B cell (primary cell): ENCODE data around the gene SLC44A1. TPM values are rescaled to one million over a fixed set of nuclear protein-coding genes. Genes with fewer than 3 reads are reported as not detected.

ENCODE experiments used
- ATAC-seq: fragments of 200-7000 bp; cut with Tn5 transposase; one replicate; pipeline ENCODE4 v1.10.0; 2021; ENCODE audit warnings: low read depth, mild to moderate bottlenecking, moderate number of reproducible peaks, moderate library complexity
- CTCF ChIA-PET: fragments of 350-600 bp; sonication (Branson Sonifier 250); formaldehyde crosslinking; loops from one replicate; lab custom pipeline; 2021; ENCODE audit warnings: antibody characterized with exemption, inconsistent platforms; lab: Charles Lee
- POLR2A ChIA-PET: fragments of 350-600 bp; sonication (Branson Sonifier 250); formaldehyde crosslinking; loops from one replicate; lab custom pipeline; 2021; ENCODE audit warnings: antibody characterized with exemption; lab: Charles Lee
- DNase-seq: peaks from one replicate; pipeline ENCODE4 v3.0.0; 2013
- H2AFZ ChIP-seq: 2 replicates; pipeline ENCODE4 v1.6.1; 2012; ENCODE audit warnings: mild to moderate bottlenecking, low read depth, low read length; ENCODE audit not compliant: insufficient read depth, poor library complexity, severe bottlenecking
- H3K27ac ChIP-seq, 2 donors: 1 replicate in 1 of 2; 2 replicates in 1 of 2; pipeline ENCODE4 v1.5.1; 2012 to 2013; ENCODE audit warnings: low read length in 2 of 2, mild to moderate bottlenecking in 2 of 2, moderate library complexity in 1 of 2
- H3K27me3 ChIP-seq, 4 experiments: fragments of 200-600 bp in 1 of 4; sonication (generic) in 1 of 4; replicated peaks in 1 of 4; 1 replicate in 2 of 4; 2 replicates in 2 of 4; pipeline versions ENCODE4 v1.6.1 to v1.7.0; 2013 to 2016; ENCODE audit warnings: low read length in 3 of 4, mild to moderate bottlenecking in 2 of 4, mixed read lengths in 1 of 4, moderate library complexity in 1 of 4; ENCODE audit not compliant: insufficient read depth in 4 of 4, control insufficient read depth in 3 of 4; ENCODE audit errors: control extremely low read depth in 1 of 4
- H3K36me3 ChIP-seq, 2 experiments: replicated peaks in 1 of 2; 1 replicate in 1 of 2; 2 replicates in 1 of 2; pipeline versions ENCODE4 v1.6.1 to v1.7.1; 2013; ENCODE audit warnings: low read length in 1 of 2; ENCODE audit not compliant: insufficient read depth in 2 of 2, control insufficient read depth in 1 of 2; ENCODE audit errors: control extremely low read depth in 1 of 2, extremely low read depth in 1 of 2
- H3K4me1 ChIP-seq, 2 donors: fragments of 200-600 bp in 1 of 2; sonication (generic) in 1 of 2; 1 replicate in 1 of 2; 2 replicates in 1 of 2; pipeline versions ENCODE4 v1.5.1 to v1.6.1; 2013 to 2017; ENCODE audit warnings: low read length in 2 of 2; ENCODE audit not compliant: control insufficient read depth in 2 of 2, insufficient read depth in 2 of 2
- H3K4me2 ChIP-seq: replicated peaks from 2 replicates; pipeline ENCODE3; 2012; ENCODE audit warnings: mild to moderate bottlenecking, low read depth, low read length; ENCODE audit not compliant: poor library complexity, severe bottlenecking
- H3K4me3 ChIP-seq, 5 experiments: fragments of 200-600 bp in 1 of 5; sonication (generic) in 1 of 5; 1 replicate in 3 of 5; 2 replicates in 2 of 5; pipeline versions ENCODE4 v1.5.1 to v1.7.0; 2011 to 2016; ENCODE audit warnings: low read length in 4 of 5, mild to moderate bottlenecking in 4 of 5, low read depth in 2 of 5, control low read depth in 1 of 5, moderate library complexity in 1 of 5; ENCODE audit not compliant: insufficient read depth in 1 of 5; ENCODE audit errors: control extremely low read depth in 1 of 5, extremely low read depth in 1 of 5
- H3K79me2 ChIP-seq: fragments of 200-600 bp; sonication (generic); one replicate; pipeline ENCODE4 v1.6.0; 2016; ENCODE audit warnings: low read length; ENCODE audit not compliant: control insufficient read depth, insufficient read depth
- H3K9ac ChIP-seq: fragments of 200-600 bp; sonication (generic); 2 replicates; pipeline ENCODE4 v1.6.1; 2017; ENCODE audit warnings: mild to moderate bottlenecking, low read length, moderate library complexity
- H3K9me3 ChIP-seq, 3 donors: one replicate each; pipeline versions ENCODE4 v1.6.1 to v1.7.1; 2013; ENCODE audit warnings: low read length in 2 of 3; ENCODE audit not compliant: control insufficient read depth in 2 of 3, insufficient read depth in 1 of 3; ENCODE audit errors: control extremely low read depth in 1 of 3
- H4K20me1 ChIP-seq: 2 replicates; pipeline ENCODE4 v1.6.0; 2012; ENCODE audit warnings: mild to moderate bottlenecking, low read length; ENCODE audit not compliant: insufficient read depth, control insufficient read depth, poor library complexity, severe bottlenecking
- H3K27ac Mint-ChIP-seq: one replicate; pipeline ENCODE4 v1.8.0; 2021; ENCODE audit warnings: mixed read lengths
- H3K27me3 Mint-ChIP-seq: one replicate; pipeline ENCODE4 v1.8.0; 2021; ENCODE audit warnings: mixed read lengths
- H3K4me1 Mint-ChIP-seq: one replicate; pipeline ENCODE4 v1.8.0; 2021; ENCODE audit warnings: mixed read lengths
- H3K4me3 Mint-ChIP-seq: one replicate; pipeline ENCODE4 v1.8.0; 2021; ENCODE audit warnings: mixed read lengths
- H3K9me3 Mint-ChIP-seq: one replicate; pipeline ENCODE4 v1.8.0; 2022; ENCODE audit warnings: mixed read lengths; ENCODE audit not compliant: insufficient read depth
- CTCF ChIP-seq: fragments of 200-600 bp; IDR thresholded peaks from one replicate; pipeline ENCODE4 v1.8.0; 2022; ENCODE audit warnings: antibody characterized with exemption, mild to moderate bottlenecking
- EZH2 ChIP-seq: IDR thresholded peaks from 2 replicates; pipeline ENCODE4 v1.6.1; 2012; ENCODE audit warnings: borderline replicate concordance, low read depth, mild to moderate bottlenecking, moderate library complexity, low read length; ENCODE audit not compliant: insufficient read depth, poor library complexity, severe bottlenecking
- WGBS: methylation state at CpG from one replicate; pipeline ENCODE4 v1.1.5; 2013; ENCODE audit warnings: missing lambda C conversion rate; ENCODE audit not compliant: insufficient coverage; 5-methylcytosine and 5-hydroxymethylcytosine counted together
- intact Hi-C: fragments of 100-400 bp; cut with micrococcal nuclease; formaldehyde crosslinking; loops from one replicate; pipeline ENCODE4 v1.10.0; 2022
- polyA plus RNA-seq: library from polyadenylated mRNA; depleted of rRNA; stranded (reverse); fragments of >200 nt; gene quantifications from 2 replicates; pipeline ENCODE4 v1.2.3, GENCODE V29; 2012
- total RNA-seq, 2 donors: library from RNA; stranded (reverse); fragments of 120-200 nt in 1 of 2; gene quantifications; 1 replicate in 1 of 2; 2 replicates in 1 of 2; pipeline versions ENCODE4 v1.2.3 to v1.2.4, GENCODE V29; 2013 to 2022

SLC44A1 gene
- total and polyA plus RNA-seq, 2 donors (not counting 1 experiment from before 2014, with no cell fraction given): 2.2 to 17.7 TPM

- ATAC-seq: peak; percentile 94
- Histone ChIP-seq H3K9me3 (no peaks in the 10 kb centered on the region), H4K20me1 (no peaks in the 10 kb centered on the region), H3K27me3 (no peaks in the 10 kb centered on the region), H3K4me3 (no peak overlapping the region), H3K79me2 (no peaks in the 10 kb centered on the region), H3K27ac (no peak overlapping the region), H3K36me3 (no peaks in the 10 kb centered on the region), H3K4me1 (peaks cover 4 to 6% of the 10 kb centered on the region in 2 donors), H3K4me2 (no peak overlapping the region), H2AFZ (no peak overlapping the region), H3K9ac (no peak overlapping the region)
- Mint-ChIP-seq H3K9me3 (no peaks in the 10 kb centered on the region), H3K27ac (no peak overlapping the region), H3K4me3 (no peak overlapping the region), H3K4me1 (peaks cover 11% of the 10 kb centered on the region), H3K27me3 (no peaks in the 10 kb centered on the region)
- WGBS: 83% methylated on average over 1 of the region's 3 CpGs
- intact Hi-C loops: loop anchor here (10.0 kb wide), 1 partner anchor 111 kb away; the partner anchor contains the start of gene SLC44A1
- TF ChIP-seq CTCF: no peak
- TF ChIP-seq EZH2: no peak
- POLR2A ChIA-PET: no interaction called here
- CTCF ChIA-PET: interaction anchor here (0.6 kb wide), 1 partner anchor 296 kb away, joined by 3 read pairs; no protein-coding TSS in a partner anchor
- peak; percentile 63 for DNase-seq
Measured at GRCh38 chr9:105355781-105356180, 111.3 kb downstream of the SLC44A1 start.

- no peak for TF ChIP-seq EZH2
- TF ChIP-seq CTCF: no peak
- Histone ChIP-seq H3K4me2 (no peak overlapping the region), H3K9ac (no peak overlapping the region), H3K4me1 (peaks cover 4 to 6% of the 10 kb centered on the region in 2 donors), H3K79me2 (no peaks in the 10 kb centered on the region), H4K20me1 (no peaks in the 10 kb centered on the region), H3K9me3 (no peaks in the 10 kb centered on the region), H3K4me3 (no peak overlapping the region), H3K27ac (no peak overlapping the region), H3K27me3 (no peaks in the 10 kb centered on the region), H3K36me3 (peaks cover 0 to 1% of the 10 kb centered on the region in 2 experiments), H2AFZ (no peak overlapping the region)
- H3K4me1 Mint-ChIP-seq: peaks cover 11% of the 10 kb centered on the region
- DNase-seq: peak; percentile 19
- no CpG with 5 or more reads among the region's 3 CpGs for WGBS
- POLR2A ChIA-PET: no interaction called here
- H3K27me3 Mint-ChIP-seq: no peaks in the 10 kb centered on the region
- intact Hi-C loops: loop anchor here (10.0 kb wide), 1 partner anchor 113 kb away; the partner anchor contains the start of gene SLC44A1
- no peak overlapping the region for H3K27ac Mint-ChIP-seq
- H3K4me3 Mint-ChIP-seq: no peak overlapping the region
- no peak for ATAC-seq
- H3K9me3 Mint-ChIP-seq: no peaks in the 10 kb centered on the region
- CTCF ChIA-PET: no interaction called here
Measured at GRCh38 chr9:105357937-105358336, 113.5 kb downstream of the SLC44A1 start.
